ENCODE measurements around the gene THAP8. TPM values are rescaled to one million over a fixed set of nuclear protein-coding genes. Genes with fewer than 3 reads are reported as not detected.
A peak's percentile ranks its signal among the peaks of the same experiment; 100 is the strongest.

Gene THAP8
- total and polyA plus RNA-seq, 5 donors from 2014 or later = 2.9 to 8.2 (median 6.3) TPM

- no peaks in the 10 kb centered on the region for H3K9me3 ChIP-seq (ENCODE audit: control insufficient read depth in 2 of 2, low read length in 2 of 2)
- H3K9me3 Mint-ChIP-seq = no peaks in the 10 kb centered on the region
- H3K4me1 Mint-ChIP-seq = peaks cover 0 to 35% (median 18%) of the 10 kb centered on the region in 4 donors
- DNase-seq = peak in 2 of 3 donors; percentile 15 to 29
- H3K27me3 ChIP-seq (ENCODE audit: control insufficient read depth, insufficient read depth, low read length) = no peaks in the 10 kb centered on the region
- H3K36me3 Mint-ChIP-seq = peaks cover 36% of the 10 kb centered on the region
- H3K4me3 ChIP-seq (ENCODE audit: low read depth, low read length) = no peak within 1 kb of the TSS
- peak within 1 kb of the TSS; percentile 56 to 85 (median 68) for H3K4me3 Mint-ChIP-seq
- no peaks in the 10 kb centered on the region for H3K27me3 Mint-ChIP-seq
- peaks cover 12% of the 10 kb centered on the region for H3K4me1 ChIP-seq (ENCODE audit: control insufficient read depth, insufficient read depth, low read length, poor library complexity, severe bottlenecking)
- H3K27ac ChIP-seq (ENCODE audit: insufficient read depth, low read length, poor library complexity, severe bottlenecking) = no peak within 1 kb of the TSS
- ATAC-seq (ENCODE audit: low read depth in 2 of 2) = no peak
- H3K27ac Mint-ChIP-seq = no peak within 1 kb of the TSS
- H3K36me3 ChIP-seq (ENCODE audit: control insufficient read depth, insufficient read depth, low read length) = no peaks in the 10 kb centered on the region
These were observed 21.6 kb downstream of the THAP8 start, which contains the start of gene CLIP3 for GRCh38 chr19:36032251-36033104. TSS of gene CLIP3 (minus strand) at chr19:36032873. CDS start at chr19:36032357, 516 bp downstream.

- no peak overlapping the region for H3K27ac ChIP-seq (ENCODE audit: insufficient read depth, low read length, poor library complexity, severe bottlenecking)
- H3K9me3 Mint-ChIP-seq = no peaks in the 10 kb centered on the region
- ATAC-seq (ENCODE audit: low read depth in 2 of 2) (no peak), DNase-seq (no peak)
- no peaks in the 10 kb centered on the region for H3K27me3 ChIP-seq (ENCODE audit: control insufficient read depth, insufficient read depth, low read length)
- no peaks in the 10 kb centered on the region for H3K36me3 ChIP-seq (ENCODE audit: control insufficient read depth, insufficient read depth, low read length)
- H3K4me1 ChIP-seq (ENCODE audit: control insufficient read depth, insufficient read depth, low read length, poor library complexity, severe bottlenecking) = peaks cover 12% of the 10 kb centered on the region
- no peaks in the 10 kb centered on the region for H3K27me3 Mint-ChIP-seq
- H3K36me3 Mint-ChIP-seq = peaks cover 36% of the 10 kb centered on the region
- peak overlapping the region in 1 of 4 donors; percentile 29 for H3K4me3 Mint-ChIP-seq
- H3K27ac Mint-ChIP-seq = no peak overlapping the region
- no peaks in the 10 kb centered on the region for H3K9me3 ChIP-seq (ENCODE audit: control insufficient read depth in 2 of 2, low read length in 2 of 2)
- peaks cover 0 to 28% (median 17%) of the 10 kb centered on the region in 4 donors for H3K4me1 Mint-ChIP-seq
- no peak overlapping the region for H3K4me3 ChIP-seq (ENCODE audit: low read depth, low read length)
These were observed 22.8 kb downstream of the THAP8 start for GRCh38 chr19:36031308-36031707.

GRCh38 chr19:36030264-36031148 is 23.6 kb downstream of the THAP8 start:
- Mint-ChIP-seq H3K4me1 (peaks cover 0 to 23% (median 14%) of the 10 kb centered on the region in 4 donors), H3K27ac (peak overlapping the region in 1 of 3 donors; percentile 57), H3K4me3 (peak overlapping the region in 1 of 4 donors; percentile 38), H3K36me3 (peaks cover 37% of the 10 kb centered on the region), H3K9me3 (no peaks in the 10 kb centered on the region), H3K27me3 (no peaks in the 10 kb centered on the region)
- no peak overlapping the region for H3K4me3 ChIP-seq (ENCODE audit: low read depth, low read length)
- H3K4me1 ChIP-seq (ENCODE audit: control insufficient read depth, insufficient read depth, low read length, poor library complexity, severe bottlenecking) = peaks cover 12% of the 10 kb centered on the region
- no peaks in the 10 kb centered on the region for H3K9me3 ChIP-seq (ENCODE audit: control insufficient read depth in 2 of 2, low read length in 2 of 2)
- no peaks in the 10 kb centered on the region for H3K27me3 ChIP-seq (ENCODE audit: control insufficient read depth, insufficient read depth, low read length)
- no peaks in the 10 kb centered on the region for H3K36me3 ChIP-seq (ENCODE audit: control insufficient read depth, insufficient read depth, low read length)
- no peak overlapping the region for H3K27ac ChIP-seq (ENCODE audit: insufficient read depth, low read length, poor library complexity, severe bottlenecking)
- DNase-seq = no peak
- no peak for ATAC-seq (ENCODE audit: low read depth in 2 of 2)

- H3K4me1 Mint-ChIP-seq = peaks cover 0 to 9% (median 2%) of the 10 kb centered on the region in 4 donors
- peaks cover 6% of the 10 kb centered on the region for H3K36me3 ChIP-seq (ENCODE audit: control insufficient read depth, insufficient read depth, low read length)
- peaks cover 26% of the 10 kb centered on the region for H3K36me3 Mint-ChIP-seq
- DNase-seq (no peak), ATAC-seq (ENCODE audit: low read depth in 2 of 2) (no peak)
- H3K4me3 Mint-ChIP-seq = peak overlapping the region in 1 of 4 donors; percentile 21
- H3K9me3 Mint-ChIP-seq = no peaks in the 10 kb centered on the region
- no peaks in the 10 kb centered on the region for H3K27me3 ChIP-seq (ENCODE audit: control insufficient read depth, insufficient read depth, low read length)
- no peak overlapping the region for H3K27ac Mint-ChIP-seq
- H3K27ac ChIP-seq (ENCODE audit: insufficient read depth, low read length, poor library complexity, severe bottlenecking) = no peak overlapping the region
- H3K4me3 ChIP-seq (ENCODE audit: low read depth, low read length) = no peak overlapping the region
- peaks cover 9% of the 10 kb centered on the region for H3K4me1 ChIP-seq (ENCODE audit: control insufficient read depth, insufficient read depth, low read length, poor library complexity, severe bottlenecking)
- no peaks in the 10 kb centered on the region for H3K9me3 ChIP-seq (ENCODE audit: control insufficient read depth in 2 of 2, low read length in 2 of 2)
- no peaks in the 10 kb centered on the region for H3K27me3 Mint-ChIP-seq
These were observed 25.6 kb downstream of the THAP8 start for GRCh38 chr19:36028313-36029041.

GRCh38 chr19:36027696-36028095 is 26.4 kb downstream of the THAP8 start:
- Mint-ChIP-seq H3K27me3 (no peaks in the 10 kb centered on the region), H3K36me3 (peaks cover 30% of the 10 kb centered on the region), H3K4me1 (peaks cover 0 to 5% (median 2%) of the 10 kb centered on the region in 4 donors), H3K27ac (no peak overlapping the region), H3K4me3 (no peak overlapping the region), H3K9me3 (peaks cover 0 to 2% (median 0%) of the 10 kb centered on the region in 7 donors)
- no peak for DNase-seq
- no peaks in the 10 kb centered on the region for H3K27me3 ChIP-seq (ENCODE audit: control insufficient read depth, insufficient read depth, low read length)
- H3K9me3 ChIP-seq (ENCODE audit: control insufficient read depth in 2 of 2, low read length in 2 of 2) = no peaks in the 10 kb centered on the region
- no peak overlapping the region for H3K27ac ChIP-seq (ENCODE audit: insufficient read depth, low read length, poor library complexity, severe bottlenecking)
- H3K4me3 ChIP-seq (ENCODE audit: low read depth, low read length) = no peak overlapping the region
- ATAC-seq (ENCODE audit: low read depth in 2 of 2) = no peak
- H3K36me3 ChIP-seq (ENCODE audit: control insufficient read depth, insufficient read depth, low read length) = peaks cover 8% of the 10 kb centered on the region
- peaks cover 5% of the 10 kb centered on the region for H3K4me1 ChIP-seq (ENCODE audit: control insufficient read depth, insufficient read depth, low read length, poor library complexity, severe bottlenecking)

GRCh38 chr19:36026091-36026876 is 27.8 kb downstream of the THAP8 start:
- Mint-ChIP-seq H3K27me3 (no peaks in the 10 kb centered on the region), H3K4me1 (peaks cover 0 to 1% (median 0%) of the 10 kb centered on the region in 4 donors), H3K4me3 (no peak overlapping the region), H3K27ac (no peak overlapping the region), H3K9me3 (peaks cover 0 to 2% (median 0%) of the 10 kb centered on the region in 7 donors), H3K36me3 (peaks cover 29% of the 10 kb centered on the region)
- Histone ChIP-seq H3K9me3 (ENCODE audit: control insufficient read depth in 2 of 2, low read length in 2 of 2) (no peaks in the 10 kb centered on the region), H3K27ac (ENCODE audit: insufficient read depth, low read length, poor library complexity, severe bottlenecking) (no peak overlapping the region), H3K36me3 (ENCODE audit: control insufficient read depth, insufficient read depth, low read length) (peaks cover 12% of the 10 kb centered on the region), H3K4me1 (ENCODE audit: control insufficient read depth, insufficient read depth, low read length, poor library complexity, severe bottlenecking) (no peaks in the 10 kb centered on the region), H3K27me3 (ENCODE audit: control insufficient read depth, insufficient read depth, low read length) (no peaks in the 10 kb centered on the region), H3K4me3 (ENCODE audit: low read depth, low read length) (no peak overlapping the region)
- ATAC-seq (ENCODE audit: low read depth in 2 of 2) (no peak), DNase-seq (no peak)
